ENCODE measurements around the gene DOK1.

Gene DOK1

GRCh38 chr2:74507926-74508520 is 46.5 kb upstream of the DOK1 start:
- peaks cover 23% of the 10 kb centered on the region for H3K27me3 ChIP-seq (ENCODE audit: insufficient read depth, low read depth)
- H3K36me3 ChIP-seq (ENCODE audit: insufficient read depth) = no peaks in the 10 kb centered on the region
- peak overlapping the region; percentile 86 for H3K9ac ChIP-seq
- no peak overlapping the region; the same call in 1 of the 2 replicates for H3K27ac ChIP-seq
- TF ChIP-seq CTCF (conservative IDR thresholded peaks at IDR 0.05; ENCODE audit: low read depth, low read length) = no peak
- peaks cover 13% of the 10 kb centered on the region for H3K79me2 ChIP-seq (ENCODE audit: insufficient read depth, low read depth)
- H2AFZ ChIP-seq (ENCODE audit: low read depth) = peak overlapping the region; percentile 99
- peak overlapping the region; percentile 81 for H3K4me2 ChIP-seq
- peak overlapping the region; percentile 84 for H3K4me3 ChIP-seq (IDR thresholded peaks at IDR 0.05; ENCODE audit: insufficient read depth, low read depth, low read length)
- H3K4me1 ChIP-seq (ENCODE audit: low read depth, poor library complexity, severe bottlenecking) = peaks cover 19% of the 10 kb centered on the region
- no peaks in the 10 kb centered on the region for H4K20me1 ChIP-seq (ENCODE audit: insufficient read depth)

GRCh38 chr2:74510272-74510671 is 44.2 kb upstream of the DOK1 start:
- Histone ChIP-seq H3K27me3 (ENCODE audit: insufficient read depth, low read depth) (peaks cover 38% of the 10 kb centered on the region), H3K79me2 (ENCODE audit: insufficient read depth, low read depth) (peaks cover 13% of the 10 kb centered on the region), H4K20me1 (ENCODE audit: insufficient read depth) (no peaks in the 10 kb centered on the region), H3K4me2 (no peak overlapping the region), H3K4me3 (IDR thresholded peaks at IDR 0.05; ENCODE audit: insufficient read depth, low read depth, low read length) (no peak overlapping the region), H3K9ac (no peak overlapping the region), H3K4me1 (ENCODE audit: low read depth, poor library complexity, severe bottlenecking) (peaks cover 23% of the 10 kb centered on the region), H3K27ac (no peak overlapping the region), H3K36me3 (ENCODE audit: insufficient read depth) (no peaks in the 10 kb centered on the region), H2AFZ (ENCODE audit: low read depth) (no peak overlapping the region)
- no peak for TF ChIP-seq CTCF (conservative IDR thresholded peaks at IDR 0.05; ENCODE audit: low read depth, low read length)

GRCh38 chr2:74511104-74511989 is 43.2 kb upstream of the DOK1 start:
- Histone ChIP-seq H3K79me2 (ENCODE audit: insufficient read depth, low read depth) (peaks cover 7% of the 10 kb centered on the region), H3K27me3 (ENCODE audit: insufficient read depth, low read depth) (peaks cover 38% of the 10 kb centered on the region)

More at GRCh38 chr2:74511104-74511989, 43.2 kb upstream of the DOK1 start:
- H3K4me1 ChIP-seq (ENCODE audit: low read depth, poor library complexity, severe bottlenecking) = peaks cover 15% of the 10 kb centered on the region
- no peak overlapping the region for H3K4me3 ChIP-seq (IDR thresholded peaks at IDR 0.05; ENCODE audit: insufficient read depth, low read depth, low read length)
- H3K4me2 ChIP-seq = no peak overlapping the region
- H3K9ac ChIP-seq = no peak overlapping the region
- TF ChIP-seq CTCF (conservative IDR thresholded peaks at IDR 0.05; ENCODE audit: low read depth, low read length) = no peak
- no peaks in the 10 kb centered on the region for H3K36me3 ChIP-seq (ENCODE audit: insufficient read depth)
- H2AFZ ChIP-seq (ENCODE audit: low read depth) = no peak overlapping the region
- no peak overlapping the region for H3K27ac ChIP-seq
- no peaks in the 10 kb centered on the region for H4K20me1 ChIP-seq (ENCODE audit: insufficient read depth)
